Heart right ventricle (tissue), 16 donors: Measurements from ENCODE around the gene AMFR. TPM values are rescaled to one million over a fixed set of nuclear protein-coding genes. Genes with fewer than 3 reads are reported as not detected.

Experiments
- ATAC-seq, 8 donors: fragments of 200-7000 bp; cut with Tn5 transposase; one replicate each; pipeline ENCODE4 v1.9.1; 2020; ENCODE audit warnings: mild to moderate bottlenecking in 8 of 8, moderate library complexity in 8 of 8, moderate number of reproducible peaks in 1 of 8
- DNase-seq, 2 donors: peaks; one replicate each; pipeline ENCODE4 v3.0.0-alpha.2; 2020
- H3K27ac ChIP-seq, 10 donors: fragments of 200-600 bp; sonication (generic) in 2 of 10; one replicate each; pipeline versions ENCODE4 v1.5.0 to v1.8.0; 2020 to 2022; ENCODE audit warnings: mild to moderate bottlenecking in 3 of 10
- H3K27me3 ChIP-seq, 7 donors: fragments of 200-600 bp; one replicate each; pipeline ENCODE4 v1.8.0; 2021 to 2022; ENCODE audit warnings: mild to moderate bottlenecking in 2 of 7
- H3K36me3 ChIP-seq, 9 donors: fragments of 200-600 bp; sonication (generic) in 1 of 9; one replicate each; pipeline versions ENCODE4 v1.5.0 to v1.8.0; 2020 to 2022; ENCODE audit warnings: mild to moderate bottlenecking in 2 of 9
- H3K4me1 ChIP-seq, 9 donors: fragments of 200-600 bp; sonication (generic) in 1 of 9; one replicate each; pipeline versions ENCODE4 v1.5.0 to v1.8.0; 2020 to 2022; ENCODE audit warnings: mild to moderate bottlenecking in 4 of 9
- H3K4me3 ChIP-seq, 10 donors: fragments of 200-600 bp; sonication (generic) in 2 of 10; one replicate each; pipeline versions ENCODE4 v1.5.0 to v1.8.0; 2020 to 2022; ENCODE audit warnings: mild to moderate bottlenecking in 7 of 10, moderate library complexity in 2 of 10
- H3K9me3 ChIP-seq, 11 donors: fragments of 200-600 bp in 10 of 11; sonication (generic) in 2 of 11; one replicate each; pipeline versions ENCODE4 v1.5.0 to v1.8.0; 2013 to 2022; ENCODE audit warnings: mild to moderate bottlenecking in 2 of 11, control low read depth in 1 of 11, moderate library complexity in 1 of 11
- CTCF ChIP-seq, 9 donors: fragments of 200-600 bp; sonication (generic) in 2 of 9; IDR thresholded peaks; one replicate each; pipeline versions ENCODE4 v1.5.0 to v1.8.0; 2021 to 2022; ENCODE audit warnings: antibody characterized with exemption in 9 of 9, mild to moderate bottlenecking in 5 of 9, moderate library complexity in 1 of 9
- WGBS, 2 donors: extraction: QIAGEN DNeasy Blood & Tissue Kit; methylation state at CpG; one replicate each; pipeline ENCODE4 v1.1.7; 2013; ENCODE audit warnings: inconsistent platforms in 1 of 2; 5-methylcytosine and 5-hydroxymethylcytosine counted together
- intact Hi-C, 10 donors: fragments of 100-400 bp; cut with DNase I; formaldehyde crosslinking; loops; one replicate each; pipeline versions ENCODE4 v1.11.1 to v1.14.2; 2022
- polyA plus RNA-seq, 2 donors: library from polyadenylated mRNA; stranded (reverse); fragments of 200-250 nt; gene quantifications; one replicate each; pipeline ENCODE4 v1.2.3, GENCODE V29; 2013
- total RNA-seq, 10 donors: library from RNA; stranded (reverse); fragmentation: NEBNext Ultra II Directional in 3 of 10; extraction: Animal tissue kit (Norgen Biotek cat#: 25700) in 3 of 10; gene quantifications; one replicate each; pipeline versions ENCODE4 v1.2.1 to v1.2.4, GENCODE V29; 2021 to 2023
- donor health status: Arrhythmogenic right ventricular cardiomyopathy.
- donor health status: ischemic (EF 13 %, LVEDD 7.1; RV severe dilation, severe dysfunction).
- donor health status: healthy with polysubstance abuse.
- donor health status: DM: no; HTN: yes; CAD: no.
- donor health status: DM: no; HTN: no; CAD: no.
- donor health status: ischemic (EF 25% LVEDD 6.9; RV normal size, moderate dysfunction).
- donor health status: ischemic (EF 25% LVEDD 5.7; RV mildly dilated, moderate dysfunction).
- donor health status: healthy.
- donor health status: DM: yes; HTN: yes; CAD: no.
- donor health status: Ischemic cardiomyopathy.
- donor health status: ischemic (EF 35%, LVEDD 5.7; RV mildly dilated, moderate dysfunction).
- donor health status: nonischemic (EF 11% LVEDD 7.7; RV severe dilation, severe dysfunction).
- donor health status: DM: yes; HTN: yes; CAD: no.
- donor health status: PGD.
- donor health status: ischemic (EF 29% LVEDD 5.4; RV normal size, mild dysfunction).
- donor health status: nonischemic (EF 23%, LVEDD 6.1; RV moderate dilation, normal function).

AMFR gene
- total and polyA plus RNA-seq, 12 donors: 18.1 to 87.9 (median 65.9) TPM

GRCh38 chr16:56351481-56351880 lies 73.9 kb downstream of the AMFR start:
- 92 to 96% methylated on average over 6 of the region's 6 CpGs for whole genome bisulfite sequencing, 2 donors

GRCh38 chr16:56350491-56351405 lies 74.6 kb downstream of the AMFR start:
- TF ChIP-seq CTCF (IDR thresholded peaks at IDR 0.05): no peak
- DNase-seq (no peak), ATAC-seq (no peak)
- Histone ChIP-seq H3K4me1 (peaks cover 0 to 5% (median 1%) of the 10 kb centered on the region in 9 donors), H3K27me3 (no peaks in the 10 kb centered on the region), H3K9me3 (no peaks in the 10 kb centered on the region), H3K36me3 (no peaks in the 10 kb centered on the region), H3K27ac (no peak overlapping the region), H3K4me3 (no peak overlapping the region)
- WGBS, 2 donors: 87 to 88% methylated on average over 22 of the region's 22 CpGs
- intact Hi-C loops: no loop called here

More at GRCh38 chr16:56351481-56351880, 73.9 kb downstream of the AMFR start:
- Histone ChIP-seq H3K27ac (no peak overlapping the region), H3K36me3 (no peaks in the 10 kb centered on the region), H3K27me3 (no peaks in the 10 kb centered on the region), H3K4me3 (no peak overlapping the region), H3K4me1 (peaks cover 0 to 12% (median 7%) of the 10 kb centered on the region in 9 donors), H3K9me3 (no peaks in the 10 kb centered on the region)
- intact Hi-C loops: no loop called here
- DNase-seq (no peak), ATAC-seq (no peak)
- no peak for TF ChIP-seq CTCF (IDR thresholded peaks at IDR 0.05)

GRCh38 chr16:56349711-56350161 lies 75.6 kb downstream of the AMFR start:
- no peak for TF ChIP-seq CTCF (IDR thresholded peaks at IDR 0.05)
- Histone ChIP-seq H3K9me3 (no peaks in the 10 kb centered on the region), H3K4me3 (no peak overlapping the region), H3K36me3 (no peaks in the 10 kb centered on the region), H3K27ac (no peak overlapping the region), H3K27me3 (no peaks in the 10 kb centered on the region), H3K4me1 (no peaks in the 10 kb centered on the region)
- ATAC-seq (no peak), DNase-seq (no peak)
- 93 to 96% methylated on average over 16 of the region's 16 CpGs for WGBS, 2 donors
- intact Hi-C loops: no loop called here

- Histone ChIP-seq H3K27ac (no peak overlapping the region), H3K27me3 (no peaks in the 10 kb centered on the region), H3K36me3 (peaks cover 0 to 2% (median 0%) of the 10 kb centered on the region in 9 donors), H3K4me3 (no peak overlapping the region), H3K4me1 (no peaks in the 10 kb centered on the region), H3K9me3 (no peaks in the 10 kb centered on the region)
- WGBS, 2 donors: 94% methylated on average over 2 of the region's 2 CpGs
- intact Hi-C loops: no loop called here
- DNase-seq (no peak), ATAC-seq (no peak)
- TF ChIP-seq CTCF (IDR thresholded peaks at IDR 0.05): no peak
Observed at GRCh38 chr16:56349086-56349415, 76.3 kb downstream of the AMFR start.
